ENCODE measurements around the gene DAGLA. TPM values are rescaled to one million over a fixed set of nuclear protein-coding genes. Genes with fewer than 3 reads are reported as not detected.

DAGLA gene
- total and polyA plus RNA-seq, 2 of the 13 experiments (the other 11 are each of a cell fraction or from before 2014, with no cell fraction given) = 2.6 to 3.9 TPM

GRCh38 chr11:61696602-61697001, 16.4 kb downstream of the DAGLA start:
- Histone ChIP-seq H4K20me1 (ENCODE audit: insufficient read depth, low read length) (peaks cover 11% of the 10 kb centered on the region), H3K27ac (ENCODE audit: extremely low read length, insufficient read depth, low read length) (no peak overlapping the region), H3K4me1 (ENCODE audit: insufficient read depth, low read length) (peaks cover 57% of the 10 kb centered on the region), H3K27me3 (ENCODE audit: control insufficient read depth in 1 of 2, insufficient read depth in 2 of 2, low read length in 2 of 2) (no peaks in the 10 kb centered on the region), H3K9me3 (ENCODE audit: low read length) (no peaks in the 10 kb centered on the region), H2AFZ (ENCODE audit: low read length) (no peak overlapping the region), H3K79me2 (ENCODE audit: insufficient read depth, low read length) (peaks cover 33% of the 10 kb centered on the region), H3K4me2 (ENCODE audit: low read depth, low read length) (no peak overlapping the region), H3K9ac (ENCODE audit: insufficient read depth, low read depth, low read length) (no peak overlapping the region), H3K36me3 (replicated peaks in 1 of 2; ENCODE audit: control insufficient read depth in 1 of 2, insufficient read depth in 2 of 2, low read length in 2 of 2) (no peaks in the 10 kb centered on the region; a peak in 1 of 5 replicates), H3K4me3 (replicated peaks in 1 of 3; ENCODE audit: insufficient read depth in 1 of 3, low read depth in 2 of 3, low read length in 3 of 3) (no peak overlapping the region)
- no TSS peak for BruUV-seq (replicated peaks)
- POLR2A ChIA-PET = interaction anchor here (1.1 kb wide), 1 partner anchor 15 kb away, joined by 3 read pairs; no protein-coding TSS in a partner anchor
- intact Hi-C loops (cut with micrococcal nuclease; ENCODE audit: unreplicated experiment) = no loop called here
- CTCF ChIA-PET (ENCODE audit: low intra/inter-chr PET ratio, low total read pairs) = no interaction called here
- ATAC-seq (no peak), DNase-seq (ENCODE audit: low spot score) (no peak), FAIRE-seq (no peak)
- 93% methylated on average over 5 of the region's 8 CpGs for WGBS (ENCODE audit: low lambda C conversion rate)
- TF ChIP-seq ZNF234 (CRISPR knock-in tag; conservative IDR thresholded peaks at IDR 0.05) (no peak), FOXP1 (IDR thresholded peaks at IDR 0.05) (no peak), FOXP1 (CRISPR knock-in tag; IDR thresholded peaks at IDR 0.05) (no peak), FOXO1 (CRISPR knock-in tag; IDR thresholded peaks at IDR 0.05) (no peak), ZNF503 (CRISPR knock-in tag; IDR thresholded peaks at IDR 0.05) (no peak), SALL2 (CRISPR knock-in tag; IDR thresholded peaks at IDR 0.05) (no peak), ZBTB4 (CRISPR knock-in tag; IDR thresholded peaks at IDR 0.05; ENCODE audit: borderline replicate concordance) (no peak)
- in situ Hi-C loops (cut with HindIII; ENCODE audit: extremely low pct_ligation_motif_present, low pct_unique_long_range_greater_than_20kb) = no loop called here
